Measurements from ENCODE around the gene TRPC6.
"Not testable (repeated sequence)": the region's sequence is repeated elsewhere in the genome, so short reads cannot be mapped to it uniquely, and the experiment has no call there.

Gene TRPC6

DNA sequence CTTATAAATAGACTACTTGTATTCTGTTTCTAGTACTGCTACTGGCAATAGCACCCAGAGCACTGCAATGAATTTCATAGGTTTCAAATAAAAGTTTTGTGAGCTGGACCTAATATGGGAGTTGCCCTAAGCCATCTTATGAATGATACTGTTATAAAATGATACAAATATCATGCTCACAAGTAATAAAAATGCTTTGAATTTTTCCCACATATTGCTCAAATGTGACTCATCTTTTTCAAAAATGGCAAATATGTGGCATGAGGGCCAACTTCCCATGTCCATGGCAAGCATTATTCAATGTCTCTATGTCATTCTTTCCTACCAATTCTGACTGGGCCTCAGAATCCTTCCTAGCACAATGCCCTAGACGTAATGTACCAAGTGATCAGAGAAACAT, 137.6 kb downstream of the TRPC6 start:
- no peak for DNase-seq

DNA sequence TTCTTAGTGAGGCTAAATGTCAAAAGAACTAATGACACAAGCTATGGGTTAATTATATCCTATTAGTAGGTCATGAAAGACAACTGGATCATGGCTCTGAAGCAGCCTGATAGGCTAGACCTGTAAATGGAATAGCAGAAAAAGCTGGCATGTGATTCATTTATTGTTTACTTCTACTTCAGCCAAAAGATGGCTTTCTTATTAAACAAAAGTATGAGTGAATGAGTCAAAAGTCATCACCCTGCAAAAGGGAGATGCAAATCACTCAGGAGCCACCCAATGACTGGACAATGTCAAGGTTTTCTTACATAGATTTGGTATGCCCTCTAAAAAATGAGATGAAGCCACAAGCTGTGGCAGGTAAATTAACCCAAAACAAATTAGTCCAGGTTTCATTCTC, 138.0 kb downstream of the TRPC6 start:
- no peak for DNase-seq

DNA sequence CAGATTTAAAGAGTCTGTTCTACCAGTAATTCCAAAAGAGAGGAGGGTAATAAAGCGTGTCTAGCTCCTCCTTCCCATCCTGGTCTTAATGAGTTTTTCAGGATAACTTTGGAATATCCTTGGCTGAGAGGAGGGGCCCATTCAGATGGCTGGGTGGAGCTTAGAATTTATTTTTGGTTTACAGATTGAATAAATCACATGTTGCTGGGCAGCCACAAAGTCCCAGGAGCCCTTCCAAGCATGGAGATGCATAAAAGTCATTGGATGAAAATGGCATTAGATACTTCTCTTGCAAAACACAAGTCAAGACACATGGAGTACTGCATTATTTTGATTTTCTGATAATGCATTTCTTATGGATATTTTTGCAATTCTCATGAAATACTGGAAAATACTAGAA, 139.0 kb downstream of the TRPC6 start:
- no peak for DNase-seq

GRCh38 chr11:101444164-101444563, 139.6 kb downstream of the TRPC6 start:
- no peak for DNase-seq

DNA sequence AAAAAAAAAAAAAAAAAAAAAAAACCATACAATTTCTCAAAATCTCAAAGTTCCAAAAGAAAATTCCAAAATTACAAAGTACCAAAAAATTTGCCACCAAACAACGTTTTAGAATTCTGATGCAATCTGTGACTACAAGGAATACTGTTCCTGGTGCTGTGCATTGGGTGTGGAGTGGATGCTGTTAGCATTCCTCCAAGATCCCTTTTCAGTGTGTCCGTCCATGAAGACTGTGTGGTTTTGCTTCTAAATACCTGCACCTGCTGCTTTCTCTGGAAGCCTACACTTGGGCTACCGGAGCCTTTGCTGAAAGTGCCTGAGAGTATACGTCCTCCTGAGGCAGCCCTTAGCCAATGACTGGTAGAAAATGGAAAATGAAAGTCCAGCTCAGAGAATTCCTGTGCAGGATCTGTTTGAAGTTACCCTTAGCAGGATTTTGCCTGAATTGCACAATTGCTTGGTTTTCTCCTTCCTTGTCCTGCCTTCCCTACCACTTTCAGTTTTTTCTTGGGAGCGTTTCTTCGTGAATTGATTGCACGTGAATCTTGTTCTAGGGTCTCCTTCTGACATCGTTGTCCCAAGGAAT, 140.8 kb downstream of the TRPC6 start:
- DNase-seq: no peak

DNA sequence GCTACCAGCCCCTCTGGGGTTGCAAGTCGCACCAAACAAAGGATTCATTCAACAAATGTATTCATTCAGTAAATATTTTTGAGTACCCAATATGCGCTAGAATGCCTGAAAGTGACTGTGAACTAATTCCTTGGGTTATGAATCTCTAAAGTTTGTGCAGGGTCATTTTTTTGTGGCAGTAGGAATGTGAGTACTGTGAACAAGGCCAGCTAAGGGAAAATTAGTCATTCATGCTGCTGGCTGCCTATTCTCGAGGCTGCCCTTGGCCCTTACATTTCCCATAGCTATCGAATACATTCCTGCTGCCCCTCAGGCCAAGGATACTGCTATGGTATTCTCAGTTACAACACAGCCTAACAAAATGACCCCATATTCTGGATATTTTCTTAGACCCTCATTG, 141.6 kb downstream of the TRPC6 start:
- DNase-seq: no peak

GRCh38 chr11:101441747-101442146, 142.1 kb downstream of the TRPC6 start:
- DNase-seq: peak; percentile 24

GRCh38 chr11:101439488-101439887, 144.3 kb downstream of the TRPC6 start:
- DNase-seq: no peak

DNA sequence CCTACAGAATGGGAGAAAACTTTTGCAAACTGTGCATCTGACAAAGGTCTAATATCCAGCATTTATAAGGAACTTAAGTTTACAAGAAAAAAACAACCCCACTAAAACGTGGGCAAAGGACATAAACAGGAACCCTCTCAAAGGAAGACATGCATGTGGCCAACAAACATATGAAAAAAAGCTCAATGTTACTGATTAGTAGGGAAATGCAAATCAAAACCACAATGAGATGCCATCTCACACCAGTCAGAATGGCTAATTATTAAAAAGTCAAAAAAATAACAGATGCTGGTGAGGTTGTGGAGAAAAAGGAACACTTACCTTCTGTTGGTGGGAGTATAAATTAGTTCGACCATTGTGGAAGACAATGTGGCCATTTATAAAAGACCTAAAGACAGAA, 145.1 kb downstream of the TRPC6 start:
- not testable (repeated sequence) for DNase-seq

GRCh38 chr11:101438126-101438525, 145.7 kb downstream of the TRPC6 start:
- DNase-seq: no peak

DNA sequence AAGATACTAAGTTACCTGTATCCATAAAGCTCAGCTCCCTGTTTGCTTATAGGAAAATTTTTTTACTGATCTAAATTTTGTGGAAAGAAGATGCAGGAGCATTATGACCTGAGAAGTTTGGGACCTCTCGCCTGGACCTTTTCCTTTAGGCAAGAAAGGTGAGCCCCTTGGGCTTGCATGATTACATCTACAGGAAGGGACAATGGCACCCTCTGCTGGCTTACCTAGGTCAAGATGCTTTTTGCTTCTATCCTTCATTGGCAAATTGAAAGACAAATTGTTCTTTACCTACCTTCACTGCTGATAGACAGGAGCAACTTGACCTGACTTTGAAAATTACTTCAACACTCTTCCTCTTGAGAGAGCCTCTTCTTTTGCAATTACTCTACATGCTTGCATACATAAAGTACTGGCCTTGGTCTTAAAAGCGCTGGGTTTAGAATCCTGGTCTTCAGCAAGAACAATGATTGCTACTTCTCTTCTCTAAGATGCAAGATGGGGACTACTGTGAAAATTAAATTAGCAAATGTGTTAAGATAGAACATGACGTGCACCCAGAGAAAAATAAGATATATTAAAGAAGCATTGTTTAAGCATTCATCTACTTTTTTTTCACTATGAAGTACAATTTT, 147.2 kb downstream of the TRPC6 start:
- peak; percentile 26 for DNase-seq

DNA sequence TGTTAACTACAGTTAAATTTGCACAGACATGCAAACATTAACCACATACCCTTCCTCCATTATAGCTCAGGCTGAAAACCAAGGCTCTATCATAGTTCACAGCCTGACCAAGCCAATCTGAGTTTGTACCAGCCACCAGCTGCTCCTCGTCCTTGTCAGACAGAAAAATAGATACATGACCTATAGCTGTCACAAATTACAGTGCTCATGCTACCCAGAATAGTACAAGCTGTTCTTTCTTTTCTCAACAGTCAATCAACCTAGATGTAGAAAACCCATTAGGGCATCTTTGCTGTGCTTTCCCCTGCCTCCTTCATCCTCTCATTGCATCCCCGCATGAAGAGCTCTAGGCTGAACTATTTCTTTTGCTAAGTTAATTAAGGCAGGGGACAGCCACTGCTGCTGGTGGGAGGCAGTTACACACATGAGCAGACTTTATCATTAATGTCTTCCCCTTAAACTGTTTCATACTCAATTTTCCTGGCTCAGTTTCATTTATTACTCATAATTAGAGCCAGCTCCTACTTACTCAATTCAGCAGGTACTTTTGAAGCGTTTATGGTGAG, 148.3 kb downstream of the TRPC6 start:
- DNase-seq: no peak

- DNase-seq: no peak
Observed at GRCh38 chr11:101434026-101434643, 149.7 kb downstream of the TRPC6 start.

DNA sequence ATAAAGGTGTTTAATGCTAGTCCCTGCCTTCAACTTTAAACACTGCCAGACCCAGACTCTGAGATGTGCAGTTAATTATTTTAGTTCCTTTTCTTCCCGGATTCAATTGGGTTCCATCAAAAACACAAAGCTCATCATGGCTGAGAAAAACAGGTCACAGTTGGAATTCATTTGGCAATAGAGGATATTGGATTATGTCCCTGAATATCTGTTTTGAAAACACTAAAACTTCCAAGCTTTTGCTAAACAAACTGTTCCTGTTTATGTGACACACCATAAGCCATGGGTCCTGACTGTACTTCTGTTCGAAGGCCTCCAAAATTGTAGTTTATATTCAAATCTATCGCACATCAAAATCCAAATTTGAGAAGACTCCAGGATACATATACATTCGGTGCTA, 150.7 kb downstream of the TRPC6 start:
- no peak for DNase-seq

DNA sequence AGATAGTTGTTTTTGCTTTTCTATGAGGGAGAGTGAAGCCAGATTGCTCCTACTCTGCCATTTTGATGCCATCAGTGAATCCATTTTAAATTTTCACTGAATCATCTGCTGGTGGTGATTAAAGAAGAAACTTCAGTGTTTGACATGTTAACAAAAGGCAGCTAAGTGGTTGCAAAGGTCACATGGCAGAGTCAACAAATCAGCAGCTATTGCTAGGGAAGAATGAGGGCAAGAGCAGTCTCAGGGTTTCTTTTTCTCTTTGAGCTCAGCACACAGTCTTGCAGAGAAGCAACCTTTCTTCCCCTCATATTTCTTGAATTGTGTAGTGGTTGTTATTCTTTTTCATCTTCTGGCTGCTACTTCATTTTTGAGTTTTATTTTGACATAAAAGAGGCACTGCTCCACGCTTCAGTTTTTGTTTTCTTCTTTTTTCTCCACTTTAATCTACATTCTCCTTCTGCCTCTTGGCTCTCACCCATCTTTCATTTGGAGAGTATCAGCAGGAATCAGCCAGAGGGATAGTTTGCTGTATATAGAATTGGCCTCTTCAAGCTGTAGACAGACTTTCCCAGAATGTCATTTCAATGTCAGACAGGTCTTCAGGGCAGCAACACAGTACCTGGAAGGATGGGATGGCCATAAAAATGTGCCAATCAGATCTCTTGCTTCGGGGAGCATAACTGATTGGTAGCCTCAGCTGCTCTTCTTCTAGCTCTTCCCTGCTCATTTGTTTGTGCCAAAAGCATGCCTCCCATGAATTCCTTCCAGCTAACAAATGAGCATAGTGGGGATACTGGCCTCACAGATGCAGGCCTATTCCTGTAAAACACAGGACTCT, 153.9 kb downstream of the TRPC6 start:
- no peak for DNase-seq

DNA sequence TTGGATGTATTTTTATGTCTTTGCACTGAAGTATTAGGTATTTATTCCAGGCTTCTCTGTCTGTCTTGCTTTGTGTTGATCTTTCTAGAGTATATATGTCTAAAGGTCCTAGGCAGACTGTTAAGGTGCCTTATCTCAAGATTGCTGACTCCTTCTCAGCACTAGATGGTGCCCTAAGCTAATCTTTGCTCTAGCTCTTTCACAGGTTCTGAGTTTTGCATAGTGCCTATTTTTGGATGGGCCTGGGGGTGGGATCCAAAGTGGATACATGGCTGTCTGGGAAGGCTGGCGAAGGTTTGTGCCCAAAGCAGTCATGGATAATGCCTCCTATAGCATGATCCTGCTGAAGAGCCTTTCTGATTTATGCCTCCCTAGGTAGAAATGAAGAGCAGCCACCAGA, 154.9 kb downstream of the TRPC6 start:
- DNase-seq: no peak

DNA sequence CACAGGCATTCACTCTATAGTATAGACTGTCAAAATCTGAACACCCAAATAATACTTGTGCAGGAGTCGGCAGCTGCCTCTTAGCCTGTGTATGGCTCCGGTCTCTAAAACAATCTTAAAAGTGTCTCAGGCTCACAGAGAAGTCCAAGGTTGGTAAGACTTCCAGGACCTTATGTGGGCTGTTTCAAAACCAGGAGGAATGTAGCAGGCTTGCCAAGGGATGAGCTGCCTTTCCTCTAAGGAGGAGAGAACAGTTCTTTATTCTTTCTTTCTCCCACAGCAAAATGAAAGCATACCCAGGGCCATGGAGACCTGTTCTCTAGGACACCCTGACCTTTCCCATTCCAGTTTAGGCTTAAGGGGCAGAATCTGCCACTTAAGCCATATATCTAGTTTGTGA, 176.5 kb downstream of the TRPC6 start:
- no peak for DNase-seq
